SK-N-SH (cell line): ENCODE results near the gene ACOXL. TPM values are rescaled to one million over a fixed set of nuclear protein-coding genes. Genes with fewer than 3 reads are reported as not detected.

Experiments
- CTCF ChIA-PET: fragments of 300-600, 350-600 bp; formaldehyde crosslinking; extraction: SDS; loops from one replicate; lab custom pipeline; 2021; lab: Yijun Ruan, JAX
- POLR2A ChIA-PET: fragments of 350-600 bp; sonication (Branson Sonifier 250); formaldehyde crosslinking; extraction: SDS; loops from one replicate; lab custom pipeline; 2020; ENCODE audit warnings: antibody characterized with exemption, inconsistent platforms; lab: Yijun Ruan, JAX
- DNase-seq: peaks from one replicate; pipeline ENCODE4 v3.0.0; 2012
- H2AFZ ChIP-seq: fragments of 200-600 bp; sonication (generic); 2 replicates; pipeline ENCODE4 v1.8.1; 2016; ENCODE audit warnings: antibody characterized with exemption, mild to moderate bottlenecking, low read depth
- H3F3A ChIP-seq: fragments of 200-600 bp; sonication (generic); replicated peaks from 2 replicates; pipeline ENCODE3; 2016; ENCODE audit warnings: antibody characterized with exemption, mild to moderate bottlenecking; ENCODE audit not compliant: insufficient read depth
- H3K27ac ChIP-seq, 2 experiments: fragments of 200-500 bp in 1 of 2; fragments of 200-600 bp in 1 of 2; sonication (Bioruptor generic) in 1 of 2; sonication (generic), shearing (Covaris generic) in 1 of 2; 2 replicates each; pipeline versions ENCODE4 v1.5.1 to v1.6.1; 2014 to 2016; ENCODE audit warnings: low read depth in 2 of 2, inconsistent platforms in 1 of 2, low read length in 1 of 2, mild to moderate bottlenecking in 1 of 2, mixed read lengths in 1 of 2
- H3K27me3 ChIP-seq: fragments of 200-600 bp; sonication (generic), shearing (Covaris generic); 2 replicates; pipeline ENCODE4 v1.6.1; 2016; ENCODE audit warnings: mixed run types; ENCODE audit not compliant: insufficient read depth
- H3K36me3 ChIP-seq, 2 experiments: fragments of 200-500 bp in 1 of 2; fragments of 200-600 bp in 1 of 2; sonication (Bioruptor generic) in 1 of 2; sonication (generic) in 1 of 2; replicated peaks in 1 of 2; 2 replicates each; pipeline versions ENCODE3 to v1.5.1; 2014 to 2016; ENCODE audit warnings: low read length in 1 of 2, mild to moderate bottlenecking in 1 of 2; ENCODE audit not compliant: insufficient read depth in 2 of 2, control insufficient read depth in 1 of 2
- H3K4me1 ChIP-seq, 2 experiments: fragments of 200-500 bp in 1 of 2; fragments of 200-600 bp in 1 of 2; sonication (Bioruptor generic) in 1 of 2; sonication (generic), shearing (Covaris generic) in 1 of 2; 2 replicates each; pipeline versions ENCODE4 v1.5.1 to v1.6.1; 2014 to 2016; ENCODE audit warnings: low read depth in 1 of 2, low read length in 1 of 2, mixed run types in 1 of 2; ENCODE audit not compliant: insufficient read depth in 2 of 2, control insufficient read depth in 1 of 2
- H3K4me2 ChIP-seq: fragments of 200-600 bp; sonication (generic), shearing (Covaris generic); 2 replicates; pipeline ENCODE4 v1.6.1; 2017; ENCODE audit warnings: mixed run types
- H3K4me3 ChIP-seq, 2 experiments: fragments of 200-500 bp in 1 of 2; fragments of 200-600 bp in 1 of 2; sonication (Bioruptor generic) in 1 of 2; sonication (generic), shearing (Covaris generic) in 1 of 2; 2 replicates each; pipeline versions ENCODE4 v1.5.1 to v1.8.1; 2014 to 2016; ENCODE audit warnings: low read depth in 2 of 2, inconsistent platforms in 1 of 2, low read length in 1 of 2, mild to moderate bottlenecking in 1 of 2, mixed read lengths in 1 of 2, moderate library complexity in 1 of 2
- H3K79me2 ChIP-seq: fragments of 200-600 bp; sonication (generic); 2 replicates; pipeline ENCODE4 v1.8.1; 2017; ENCODE audit warnings: mild to moderate bottlenecking; ENCODE audit not compliant: insufficient read depth
- H3K9ac ChIP-seq: fragments of 200-600 bp; sonication (generic); 2 replicates; pipeline ENCODE4 v1.6.1; 2017; ENCODE audit warnings: mixed run types
- H3K9me2 ChIP-seq: fragments of 200-600 bp; sonication (generic); 2 replicates; pipeline ENCODE4 v1.6.1; 2017; ENCODE audit warnings: mixed run types
- H3K9me3 ChIP-seq: fragments of 200-600 bp; sonication (generic); 2 replicates; pipeline ENCODE4 v1.6.1; 2017; ENCODE audit warnings: mixed run types, mild to moderate bottlenecking, moderate library complexity
- H4K20me1 ChIP-seq: fragments of 200-600 bp; sonication (generic); 2 replicates; pipeline ENCODE4 v1.6.1; 2017; ENCODE audit warnings: mild to moderate bottlenecking, mixed run types; ENCODE audit not compliant: insufficient read depth
- FOSL2 ChIP-seq: IDR thresholded peaks from 2 replicates; pipeline ENCODE4 v1.4.0; 2012; ENCODE audit warnings: low read depth, mild to moderate bottlenecking, moderate library complexity, borderline replicate concordance
- FOXJ3 ChIP-seq: sonication (generic); formaldehyde crosslinking; IDR thresholded peaks from 2 replicates; pipeline ENCODE4 v1.5.1; 2020; ENCODE audit warnings: mild to moderate bottlenecking, missing genetic modification reagents
- GATA2 ChIP-seq: sonication (generic); formaldehyde crosslinking; IDR thresholded peaks from 2 replicates; pipeline ENCODE4 v1.5.0; 2020; ENCODE audit warnings: mild to moderate bottlenecking, missing genetic modification reagents
- RAD21 ChIP-seq: IDR thresholded peaks from 2 replicates; pipeline ENCODE4 v1.6.1; 2012; ENCODE audit warnings: mild to moderate bottlenecking, low read length
- SIN3A ChIP-seq: IDR thresholded peaks from 2 replicates; pipeline ENCODE4 v1.6.1; 2012; ENCODE audit warnings: low read depth, mild to moderate bottlenecking, low read length, moderate library complexity, borderline replicate concordance
- TAF1 ChIP-seq: IDR thresholded peaks from 2 replicates; pipeline ENCODE4 v1.6.1; 2012; ENCODE audit warnings: low read depth, mild to moderate bottlenecking, low read length, moderate library complexity, borderline replicate concordance
- TCF12 ChIP-seq: IDR thresholded peaks from 2 replicates; pipeline ENCODE4 v1.4.0; 2012
- WGBS: methylation state at CpG from one replicate; pipeline ENCODE4 v1.1.6; 2017; ENCODE audit warnings: low lambda C conversion rate; 5-methylcytosine and 5-hydroxymethylcytosine counted together
- polyA plus RNA-seq, 3 experiments: library from polyadenylated mRNA; depleted of rRNA; stranded (reverse); fragments of >200 nt; gene quantifications; 2 replicates each; pipeline ENCODE4 v1.2.3, GENCODE V29; 2012
- TF ChIP-seq, protein P1 (sequence below): fragments of 200-600 bp; sonication (generic); IDR thresholded peaks from 2 replicates; pipeline ENCODE4 v1.6.1; 2017; ENCODE audit warnings: antibody characterized with exemption, mild to moderate bottlenecking, moderate library complexity
- TF ChIP-seq, protein P2 (sequence below): IDR thresholded peaks from 2 replicates; pipeline ENCODE4 v1.4.0; 2012; ENCODE audit warnings: low read depth
- TF ChIP-seq, protein P3 (sequence below): IDR thresholded peaks from 2 replicates; pipeline ENCODE4 v1.6.1; 2012; ENCODE audit warnings: mild to moderate bottlenecking, low read depth, low read length, moderate library complexity
- TF ChIP-seq, protein P4 (sequence below): fragments of 150-350 bp; IDR thresholded peaks from 2 replicates; pipeline ENCODE4 v1.6.1; 2017; ENCODE audit warnings: antibody characterized with exemption, low read length, low read depth, borderline replicate concordance
- TF ChIP-seq, protein P5 (sequence below): fragments of 150-350 bp; IDR thresholded peaks from 2 replicates; pipeline ENCODE4 v1.6.1; 2016; ENCODE audit warnings: mild to moderate bottlenecking, low read depth, low read length

Gene ACOXL
- polyA plus RNA-seq, 1 of the 3 experiments (the other 2 are of a cell fraction) = not detected

DNA sequence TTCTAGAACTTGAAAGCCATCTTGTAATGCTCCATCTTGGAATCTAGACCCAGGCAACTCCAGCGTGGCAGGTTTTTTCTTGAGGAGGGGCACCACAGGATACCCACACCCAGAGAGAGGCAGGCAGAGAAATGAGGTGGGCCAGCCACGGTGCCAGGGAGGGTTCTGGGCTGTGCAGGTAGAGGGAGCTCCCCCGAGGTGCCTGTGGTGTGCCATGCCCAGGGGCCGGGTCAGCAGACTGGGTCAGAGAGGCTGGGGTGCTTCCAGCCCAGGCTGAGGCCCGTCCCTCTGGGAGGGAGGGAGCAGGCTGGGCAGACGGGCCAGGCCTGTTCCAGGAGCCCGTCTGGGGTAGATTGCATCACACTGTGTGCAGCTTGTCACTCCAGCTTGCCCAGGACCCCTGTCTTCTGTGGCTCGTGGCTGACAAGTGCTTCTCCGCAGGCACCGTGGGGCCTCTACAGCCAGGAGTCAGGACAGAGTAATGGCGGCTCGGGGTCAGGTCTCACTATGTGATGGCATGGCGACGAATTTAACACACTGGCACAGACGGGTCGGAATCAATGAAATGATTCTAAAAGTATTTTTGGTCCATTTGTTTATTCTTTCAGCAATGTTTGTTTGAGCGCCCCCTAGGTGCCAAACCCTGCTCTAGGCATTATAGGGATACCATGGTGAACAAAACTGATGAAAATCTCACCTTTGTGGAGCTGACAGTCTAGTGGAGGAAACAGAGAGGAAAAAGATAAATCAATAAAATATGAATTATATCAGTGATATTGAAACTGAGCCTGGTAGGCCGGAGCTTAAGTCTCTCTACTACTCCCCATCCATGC is 144.0 kb downstream of the ACOXL start:
- Histone ChIP-seq H2AFZ (no peak overlapping the region), H3K9ac (no peak overlapping the region), H3K4me1 (peaks cover 0 to 3% of the 10 kb centered on the region in 2 experiments; a peak in 1 of 4 replicates), H3K4me3 (no peak overlapping the region), H3K9me3 (0 out of 2 replicates have a peak, but pooled peaks cover 4% of the 10 kb centered on the region), H3K9me2 (no peaks in the 10 kb centered on the region), H3K79me2 (no peaks in the 10 kb centered on the region), H3K4me2 (no peak overlapping the region), H3F3A (no peaks in the 10 kb centered on the region), H3K36me3 (no peaks in the 10 kb centered on the region), H4K20me1 (no peaks in the 10 kb centered on the region), H3K27ac (no peak overlapping the region), H3K27me3 (no peaks in the 10 kb centered on the region; the same call in 1 of the 2 replicates)
- CTCF ChIA-PET = interaction anchor here (0.9 to 1.4 kb wide), 3 partner anchors 9 to 123 kb away, joined by 3 to 6 read pairs (median 3); no protein-coding TSS in a partner anchor
- POLR2A ChIA-PET = no interaction called here
- WGBS = 60% methylated on average over 18 of the region's 18 CpGs
- no peak for DNase-seq
- TF ChIP-seq, protein P1, sequence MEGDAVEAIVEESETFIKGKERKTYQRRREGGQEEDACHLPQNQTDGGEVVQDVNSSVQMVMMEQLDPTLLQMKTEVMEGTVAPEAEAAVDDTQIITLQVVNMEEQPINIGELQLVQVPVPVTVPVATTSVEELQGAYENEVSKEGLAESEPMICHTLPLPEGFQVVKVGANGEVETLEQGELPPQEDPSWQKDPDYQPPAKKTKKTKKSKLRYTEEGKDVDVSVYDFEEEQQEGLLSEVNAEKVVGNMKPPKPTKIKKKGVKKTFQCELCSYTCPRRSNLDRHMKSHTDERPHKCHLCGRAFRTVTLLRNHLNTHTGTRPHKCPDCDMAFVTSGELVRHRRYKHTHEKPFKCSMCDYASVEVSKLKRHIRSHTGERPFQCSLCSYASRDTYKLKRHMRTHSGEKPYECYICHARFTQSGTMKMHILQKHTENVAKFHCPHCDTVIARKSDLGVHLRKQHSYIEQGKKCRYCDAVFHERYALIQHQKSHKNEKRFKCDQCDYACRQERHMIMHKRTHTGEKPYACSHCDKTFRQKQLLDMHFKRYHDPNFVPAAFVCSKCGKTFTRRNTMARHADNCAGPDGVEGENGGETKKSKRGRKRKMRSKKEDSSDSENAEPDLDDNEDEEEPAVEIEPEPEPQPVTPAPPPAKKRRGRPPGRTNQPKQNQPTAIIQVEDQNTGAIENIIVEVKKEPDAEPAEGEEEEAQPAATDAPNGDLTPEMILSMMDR = peak; percentile 19; the same call in 1 of the 2 replicates
- no peak for TF ChIP-seq SIN3A

DNA sequence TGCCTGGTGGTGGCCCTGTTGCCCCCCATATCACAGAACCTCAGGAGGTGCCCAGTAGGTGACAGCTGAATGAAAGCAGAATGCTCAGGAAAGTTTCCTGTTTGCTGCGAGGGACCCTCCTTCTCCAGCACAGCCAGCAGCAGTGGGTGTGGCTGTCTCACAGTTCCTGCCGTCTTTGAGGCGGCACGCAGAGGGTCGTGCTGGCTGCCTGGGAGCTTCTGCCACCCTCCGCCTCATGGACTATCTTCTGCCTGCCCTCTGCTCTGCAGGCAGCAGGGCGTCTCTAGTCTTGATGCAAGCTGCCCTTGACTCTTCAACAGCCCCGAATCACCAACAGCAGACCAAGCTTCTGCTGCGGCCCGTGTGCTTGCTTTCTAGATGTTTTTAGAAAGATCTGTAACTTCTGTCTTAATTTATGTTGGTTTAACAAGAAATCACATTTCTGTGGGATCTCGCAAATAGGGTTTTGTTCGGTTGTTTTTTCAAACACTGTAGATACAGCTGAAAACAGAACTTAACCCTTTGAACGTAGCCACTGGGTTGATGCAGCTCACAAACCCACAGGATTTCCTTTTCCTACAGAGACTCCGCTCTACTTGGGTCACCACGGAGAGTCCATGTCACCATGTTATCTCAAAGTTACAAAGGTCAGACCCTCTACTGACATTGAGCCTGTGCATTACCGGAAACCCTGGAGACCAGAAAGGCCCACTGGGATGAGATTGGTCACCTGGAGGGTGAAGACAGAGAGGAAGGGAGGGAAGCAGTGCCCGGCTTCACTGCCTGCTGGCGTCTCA is 144.9 kb downstream of the ACOXL start:
- Histone ChIP-seq H2AFZ (no peak overlapping the region), H3K4me2 (no peak overlapping the region), H3F3A (no peaks in the 10 kb centered on the region), H3K9ac (no peak overlapping the region), H3K36me3 (no peaks in the 10 kb centered on the region), H3K27ac (no peak overlapping the region), H3K79me2 (no peaks in the 10 kb centered on the region), H3K9me2 (no peaks in the 10 kb centered on the region), H3K27me3 (no peaks in the 10 kb centered on the region; the same call in 1 of the 2 replicates), H3K9me3 (0 out of 2 replicates have a peak, but pooled peaks cover 4% of the 10 kb centered on the region), H3K4me3 (no peak overlapping the region), H3K4me1 (peaks cover 0 to 3% of the 10 kb centered on the region in 2 experiments; a peak in 1 of 4 replicates), H4K20me1 (no peaks in the 10 kb centered on the region)
- WGBS = 59% methylated on average over 18 of the region's 18 CpGs
- no peak for DNase-seq
- ChIA-PET POLR2A (no interaction called here), CTCF (interaction anchor here (1.4 kb wide), 1 partner anchor 8 kb away, joined by 6 read pairs; no protein-coding TSS in a partner anchor)
- TF ChIP-seq, protein P2, sequence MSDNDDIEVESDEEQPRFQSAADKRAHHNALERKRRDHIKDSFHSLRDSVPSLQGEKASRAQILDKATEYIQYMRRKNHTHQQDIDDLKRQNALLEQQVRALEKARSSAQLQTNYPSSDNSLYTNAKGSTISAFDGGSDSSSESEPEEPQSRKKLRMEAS = no peak
- TF ChIP-seq FOSL2 (no peak), GATA2 (CRISPR knock-in tag) (no peak), RAD21 (no peak), FOXJ3 (CRISPR knock-in tag) (no peak), TCF12 (no peak), TAF1 (no peak)
- TF ChIP-seq, protein P3, sequence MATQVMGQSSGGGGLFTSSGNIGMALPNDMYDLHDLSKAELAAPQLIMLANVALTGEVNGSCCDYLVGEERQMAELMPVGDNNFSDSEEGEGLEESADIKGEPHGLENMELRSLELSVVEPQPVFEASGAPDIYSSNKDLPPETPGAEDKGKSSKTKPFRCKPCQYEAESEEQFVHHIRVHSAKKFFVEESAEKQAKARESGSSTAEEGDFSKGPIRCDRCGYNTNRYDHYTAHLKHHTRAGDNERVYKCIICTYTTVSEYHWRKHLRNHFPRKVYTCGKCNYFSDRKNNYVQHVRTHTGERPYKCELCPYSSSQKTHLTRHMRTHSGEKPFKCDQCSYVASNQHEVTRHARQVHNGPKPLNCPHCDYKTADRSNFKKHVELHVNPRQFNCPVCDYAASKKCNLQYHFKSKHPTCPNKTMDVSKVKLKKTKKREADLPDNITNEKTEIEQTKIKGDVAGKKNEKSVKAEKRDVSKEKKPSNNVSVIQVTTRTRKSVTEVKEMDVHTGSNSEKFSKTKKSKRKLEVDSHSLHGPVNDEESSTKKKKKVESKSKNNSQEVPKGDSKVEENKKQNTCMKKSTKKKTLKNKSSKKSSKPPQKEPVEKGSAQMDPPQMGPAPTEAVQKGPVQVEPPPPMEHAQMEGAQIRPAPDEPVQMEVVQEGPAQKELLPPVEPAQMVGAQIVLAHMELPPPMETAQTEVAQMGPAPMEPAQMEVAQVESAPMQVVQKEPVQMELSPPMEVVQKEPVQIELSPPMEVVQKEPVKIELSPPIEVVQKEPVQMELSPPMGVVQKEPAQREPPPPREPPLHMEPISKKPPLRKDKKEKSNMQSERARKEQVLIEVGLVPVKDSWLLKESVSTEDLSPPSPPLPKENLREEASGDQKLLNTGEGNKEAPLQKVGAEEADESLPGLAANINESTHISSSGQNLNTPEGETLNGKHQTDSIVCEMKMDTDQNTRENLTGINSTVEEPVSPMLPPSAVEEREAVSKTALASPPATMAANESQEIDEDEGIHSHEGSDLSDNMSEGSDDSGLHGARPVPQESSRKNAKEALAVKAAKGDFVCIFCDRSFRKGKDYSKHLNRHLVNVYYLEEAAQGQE = no peak
- TF ChIP-seq, protein P4, sequence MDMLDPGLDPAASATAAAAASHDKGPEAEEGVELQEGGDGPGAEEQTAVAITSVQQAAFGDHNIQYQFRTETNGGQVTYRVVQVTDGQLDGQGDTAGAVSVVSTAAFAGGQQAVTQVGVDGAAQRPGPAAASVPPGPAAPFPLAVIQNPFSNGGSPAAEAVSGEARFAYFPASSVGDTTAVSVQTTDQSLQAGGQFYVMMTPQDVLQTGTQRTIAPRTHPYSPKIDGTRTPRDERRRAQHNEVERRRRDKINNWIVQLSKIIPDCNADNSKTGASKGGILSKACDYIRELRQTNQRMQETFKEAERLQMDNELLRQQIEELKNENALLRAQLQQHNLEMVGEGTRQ = no peak
- TF ChIP-seq, protein P5, sequence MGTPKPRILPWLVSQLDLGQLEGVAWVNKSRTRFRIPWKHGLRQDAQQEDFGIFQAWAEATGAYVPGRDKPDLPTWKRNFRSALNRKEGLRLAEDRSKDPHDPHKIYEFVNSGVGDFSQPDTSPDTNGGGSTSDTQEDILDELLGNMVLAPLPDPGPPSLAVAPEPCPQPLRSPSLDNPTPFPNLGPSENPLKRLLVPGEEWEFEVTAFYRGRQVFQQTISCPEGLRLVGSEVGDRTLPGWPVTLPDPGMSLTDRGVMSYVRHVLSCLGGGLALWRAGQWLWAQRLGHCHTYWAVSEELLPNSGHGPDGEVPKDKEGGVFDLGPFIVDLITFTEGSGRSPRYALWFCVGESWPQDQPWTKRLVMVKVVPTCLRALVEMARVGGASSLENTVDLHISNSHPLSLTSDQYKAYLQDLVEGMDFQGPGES = no peak
